Measurements from ENCODE around the gene SORT1. TPM values are rescaled to one million over a fixed set of nuclear protein-coding genes. Genes with fewer than 3 reads are reported as not detected.

The SORT1 gene
- total and polyA plus RNA-seq, 2 of the 8 experiments (the other 6 are each of a cell fraction or from before 2014, with no cell fraction given), result 18.7 to 69.6 TPM

DNA sequence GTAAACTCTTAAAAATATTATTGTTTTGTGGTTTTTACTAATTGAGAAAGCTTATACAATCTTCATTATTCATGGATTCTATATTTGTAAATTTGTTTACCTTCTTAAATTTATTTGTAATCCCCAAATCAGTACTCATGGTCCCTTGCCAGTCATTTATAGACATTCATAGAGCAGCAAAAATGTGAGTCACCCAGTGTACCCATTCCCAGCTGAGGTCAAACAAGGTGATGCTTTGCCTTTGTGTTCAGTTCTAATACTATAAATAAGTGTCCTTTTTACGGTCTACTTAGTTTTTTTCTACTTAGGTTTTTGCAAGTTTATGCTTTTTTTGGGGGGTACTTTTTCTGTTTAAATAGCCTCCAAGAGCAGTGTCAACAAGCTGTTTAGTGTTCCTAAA lies 36.1 kb downstream of the SORT1 start:
- Histone ChIP-seq H2AFZ (ENCODE audit: low read length) (no peak overlapping the region), H2BK120ac (replicated peaks; ENCODE audit: low read depth, low read length) (no peak overlapping the region), H3K23me2 (ENCODE audit: low read depth, low read length) (no peaks in the 10 kb centered on the region), H2BK5ac (ENCODE audit: low read depth, low read length) (no peak overlapping the region), H3K4me1 (replicated peaks in 1 of 4; ENCODE audit: control insufficient read depth in 3 of 4, insufficient read depth in 4 of 4, low read length in 3 of 4) (peaks cover 0 to 4% (median 2%) of the 10 kb centered on the region in 4 experiments; a peak in 5 of 7 replicates), H2AK5ac (ENCODE audit: low read depth, low read length) (no peak overlapping the region), H3K4me3 (ENCODE audit: extremely low read depth in 1 of 4, insufficient read depth in 2 of 4, low read depth in 3 of 4, low read length in 4 of 4) (no peak overlapping the region), H3K27me3 (replicated peaks in 1 of 4; ENCODE audit: control insufficient read depth in 3 of 4, extremely low read depth in 1 of 4, insufficient read depth in 3 of 4, low read length in 3 of 4) (no peaks in the 10 kb centered on the region), H3K4ac (replicated peaks; ENCODE audit: insufficient read length, low read depth, low read length) (no peak overlapping the region), H4K5ac (ENCODE audit: insufficient read length, low read depth, low read length) (no peak overlapping the region), H3K14ac (ENCODE audit: insufficient read length) (no peak overlapping the region), H4K91ac (replicated peaks; ENCODE audit: insufficient read length, low read length) (no peak overlapping the region), H2BK20ac (ENCODE audit: low read length) (no peak overlapping the region), H3K4me2 (ENCODE audit: insufficient read depth in 1 of 2, low read depth in 2 of 2, low read length in 2 of 2) (no peak overlapping the region), H3K18ac (ENCODE audit: extremely low read depth, low read length) (no peak overlapping the region), H2BK12ac (ENCODE audit: low read depth, low read length) (no peak overlapping the region), H3K9me3 (ENCODE audit: insufficient read depth in 2 of 2, low read depth in 1 of 2, low read length in 1 of 2) (no peaks in the 10 kb centered on the region), H4K8ac (ENCODE audit: extremely low read depth, insufficient read depth, low read length) (no peak overlapping the region), H4K20me1 (replicated peaks in 1 of 2; ENCODE audit: control insufficient read depth in 1 of 2, insufficient read depth in 2 of 2, low read length in 2 of 2) (no peaks in the 10 kb centered on the region), H3K9ac (replicated peaks in 1 of 4; ENCODE audit: extremely low read depth in 1 of 4, low read depth in 3 of 4, low read length in 3 of 4) (no peak overlapping the region), H3K27ac (ENCODE audit: low read depth, low read length) (no peak overlapping the region), H2BK15ac (ENCODE audit: low read length) (no peak overlapping the region), H3K23ac (ENCODE audit: insufficient read length) (no peak overlapping the region), H3K79me1 (ENCODE audit: low read depth, low read length) (no peaks in the 10 kb centered on the region; the same call in 1 of the 2 replicates), H3K56ac (replicated peaks; ENCODE audit: insufficient read length, low read depth, low read length) (no peak overlapping the region), H3K36me3 (ENCODE audit: control insufficient read depth in 2 of 4, insufficient read depth in 4 of 4, low read length in 3 of 4) (peaks cover 0 to 15% (median under 1%) of the 10 kb centered on the region in 4 experiments; a peak in 3 of 8 replicates), H3K79me2 (ENCODE audit: control insufficient read depth in 1 of 2, insufficient read depth in 2 of 2, low read length in 2 of 2) (no peaks in the 10 kb centered on the region)
- DNase-seq (ENCODE audit: low read depth in 1 of 2, low spot score in 2 of 2) (no peak), FAIRE-seq (no peak)
- WGBS, 2 experiments (ENCODE audit: extremely low coverage in 1 of 2, insufficient coverage in 1 of 2, insufficient read length in 1 of 2, insufficient replicate concordance in 2 of 2, low coverage in 1 of 2, low lambda C conversion rate in 2 of 2, missing lambda C conversion rate in 1 of 2), result 86% methylated on average over 1 of the region's 1 CpG; no CpG with 5 or more reads in 1 of the 2 experiments
- CTCF ChIA-PET (ENCODE audit: partially characterized antibody), result interaction anchor here (0.8 kb wide), 1 partner anchor 36 kb away, joined by 4 read pairs; the partner anchor contains the start of gene SORT1
- POLR2A ChIA-PET (ENCODE audit: partially characterized antibody), result interaction anchor here (1.4 kb wide), 1 partner anchor 17 kb away, joined by 5 read pairs; no protein-coding TSS in a partner anchor
- no peak for TF ChIP-seq HDAC2 (IDR thresholded peaks at IDR 0.05; ENCODE audit: borderline replicate concordance in 1 of 2, low read depth in 2 of 2, low read length in 2 of 2)
- no peak for TF ChIP-seq POLR2AphosphoS5 (IDR thresholded peaks at IDR 0.05; ENCODE audit: low read depth, low read length)
- no peak for TF ChIP-seq HDAC6 (IDR thresholded peaks at IDR 0.05; ENCODE audit: low read depth, low read length)
- no peak for TF ChIP-seq SIX5 (IDR thresholded peaks at IDR 0.05; ENCODE audit: low read depth, low read length)
- TF ChIP-seq, protein P1, sequence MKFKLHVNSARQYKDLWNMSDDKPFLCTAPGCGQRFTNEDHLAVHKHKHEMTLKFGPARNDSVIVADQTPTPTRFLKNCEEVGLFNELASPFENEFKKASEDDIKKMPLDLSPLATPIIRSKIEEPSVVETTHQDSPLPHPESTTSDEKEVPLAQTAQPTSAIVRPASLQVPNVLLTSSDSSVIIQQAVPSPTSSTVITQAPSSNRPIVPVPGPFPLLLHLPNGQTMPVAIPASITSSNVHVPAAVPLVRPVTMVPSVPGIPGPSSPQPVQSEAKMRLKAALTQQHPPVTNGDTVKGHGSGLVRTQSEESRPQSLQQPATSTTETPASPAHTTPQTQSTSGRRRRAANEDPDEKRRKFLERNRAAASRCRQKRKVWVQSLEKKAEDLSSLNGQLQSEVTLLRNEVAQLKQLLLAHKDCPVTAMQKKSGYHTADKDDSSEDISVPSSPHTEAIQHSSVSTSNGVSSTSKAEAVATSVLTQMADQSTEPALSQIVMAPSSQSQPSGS (IDR thresholded peaks at IDR 0.05; ENCODE audit: low read length), result no peak
- no peak for TF ChIP-seq NRF1 (IDR thresholded peaks at IDR 0.05; ENCODE audit: low read depth, low read length)
- TF ChIP-seq TAF7 (optimal IDR thresholded peaks at IDR 0.05; ENCODE audit: borderline replicate concordance, low read depth, low read length), result no peak
- TF ChIP-seq ATF3 (IDR thresholded peaks at IDR 0.05; ENCODE audit: insufficient read depth, low read depth, low read length), result no peak
- TF ChIP-seq TBP (IDR thresholded peaks at IDR 0.05; ENCODE audit: low read depth, low read length), result no peak
- TF ChIP-seq BACH1 (IDR thresholded peaks at IDR 0.05; ENCODE audit: low read length), result no peak
- TF ChIP-seq POU5F1 (IDR thresholded peaks at IDR 0.05; ENCODE audit: low read depth, low read length), result no peak
- no peak for TF ChIP-seq TCF12 (IDR thresholded peaks at IDR 0.05; ENCODE audit: low read depth, low read length)
- TF ChIP-seq SIRT6 (IDR thresholded peaks at IDR 0.05; ENCODE audit: low read length), result no peak
